GM19468 (cell line): Measurements from ENCODE around the gene BCL7B.
A peak's percentile ranks its signal among the peaks of the same experiment; 100 is the strongest.
"Not testable (repeated sequence)": the region's sequence is repeated elsewhere in the genome, so short reads cannot be mapped to it uniquely, and the experiment has no call there.

Experiments
- ATAC-seq: cut with Tn5 transposase; IDR thresholded peaks from one replicate; pipeline ENCODE4 v1.9.1; 2021; ENCODE audit warnings: mild to moderate bottlenecking, moderate library complexity, moderate number of reproducible peaks; ENCODE audit not compliant: unreplicated experiment; ENCODE audit errors: extremely low read depth

Gene BCL7B

DNA sequence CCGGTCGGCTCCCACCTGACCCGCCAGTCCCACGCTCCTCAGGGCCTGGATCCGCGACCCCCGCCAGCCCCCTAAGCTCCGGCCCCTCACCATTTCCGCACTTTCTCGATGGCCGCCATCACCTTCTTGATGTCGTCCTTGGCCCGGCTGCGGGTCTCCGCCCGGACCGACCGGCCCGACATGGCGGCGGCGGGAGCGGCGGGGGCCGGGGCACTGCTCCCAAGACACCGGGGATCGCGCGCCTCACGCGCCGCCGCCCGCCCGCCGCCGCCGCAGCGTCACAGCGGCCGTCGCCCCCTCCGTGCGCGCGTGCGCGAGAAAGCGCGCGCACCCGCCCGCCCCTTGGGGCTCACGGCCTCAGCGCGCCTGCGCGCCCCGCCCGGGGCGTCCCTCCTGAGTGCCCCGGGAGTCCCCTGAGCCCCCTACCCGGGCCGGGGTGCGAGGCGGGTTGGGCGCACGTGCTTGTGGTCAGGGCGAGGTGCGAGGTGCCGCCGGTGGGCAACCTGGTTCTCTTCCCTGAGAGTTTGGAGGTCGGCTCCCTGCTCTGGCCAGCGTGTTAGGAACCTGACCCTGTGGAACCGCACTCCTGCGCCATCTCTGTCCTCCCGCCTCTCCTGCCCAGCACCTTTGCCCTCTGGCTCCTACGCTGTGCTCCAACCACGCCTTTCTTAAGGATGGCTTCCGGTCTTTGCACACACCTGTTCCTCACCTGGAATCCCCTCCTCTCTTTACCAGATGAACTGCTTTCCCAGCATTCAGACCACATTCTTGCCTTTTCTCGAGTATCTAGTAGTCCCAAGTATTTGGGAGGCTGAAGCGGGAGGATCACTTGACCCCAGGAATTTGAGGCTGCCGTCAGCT lies at the start of gene BCL7B:
TSS of gene BCL7B (minus strand) at position 294 of the 861 bp plus-strand sequence. CDS start at position 182, 112 bp downstream.
- peak; percentile 4 for ATAC-seq

DNA sequence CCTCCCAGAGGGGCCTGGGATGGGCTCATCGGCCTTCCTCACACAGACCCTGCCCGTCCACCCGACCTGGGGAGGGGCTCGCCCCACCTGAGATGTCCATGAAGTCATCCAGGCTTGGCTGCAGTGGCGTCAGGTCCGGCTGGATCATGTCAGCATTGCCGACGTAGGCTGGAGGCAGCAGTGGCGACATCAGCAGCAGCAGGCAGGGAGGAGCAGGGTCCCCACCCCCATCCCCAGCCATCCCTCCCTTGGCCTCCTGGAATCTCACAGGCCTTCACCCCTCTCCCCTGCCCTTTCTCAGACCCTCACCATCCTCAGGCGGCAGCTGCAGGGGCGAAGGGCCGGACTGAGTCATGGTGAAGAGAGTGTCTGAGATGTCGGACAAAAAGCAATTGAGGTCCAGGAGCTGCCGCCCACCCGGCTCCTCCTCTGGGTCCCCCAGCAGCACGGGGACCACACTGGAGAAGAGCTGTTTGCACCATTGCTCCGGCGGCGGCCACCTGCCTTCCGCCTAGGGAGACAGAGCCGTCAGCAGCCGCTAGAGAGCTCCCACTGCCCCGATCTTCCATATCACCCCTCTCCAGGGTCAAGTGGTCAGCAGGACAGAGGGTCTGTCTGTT lies 48.2 kb upstream of the BCL7B start:
- ATAC-seq: no peak

- ATAC-seq: no peak
Measured at GRCh38 chr7:73602721-73603651, 45.5 kb upstream of the BCL7B start.

GRCh38 chr7:73599916-73600315 lies 42.4 kb upstream of the BCL7B start:
- no peak for ATAC-seq

GRCh38 chr7:73599151-73599882 lies 41.8 kb upstream of the BCL7B start:
- no peak for ATAC-seq

DNA sequence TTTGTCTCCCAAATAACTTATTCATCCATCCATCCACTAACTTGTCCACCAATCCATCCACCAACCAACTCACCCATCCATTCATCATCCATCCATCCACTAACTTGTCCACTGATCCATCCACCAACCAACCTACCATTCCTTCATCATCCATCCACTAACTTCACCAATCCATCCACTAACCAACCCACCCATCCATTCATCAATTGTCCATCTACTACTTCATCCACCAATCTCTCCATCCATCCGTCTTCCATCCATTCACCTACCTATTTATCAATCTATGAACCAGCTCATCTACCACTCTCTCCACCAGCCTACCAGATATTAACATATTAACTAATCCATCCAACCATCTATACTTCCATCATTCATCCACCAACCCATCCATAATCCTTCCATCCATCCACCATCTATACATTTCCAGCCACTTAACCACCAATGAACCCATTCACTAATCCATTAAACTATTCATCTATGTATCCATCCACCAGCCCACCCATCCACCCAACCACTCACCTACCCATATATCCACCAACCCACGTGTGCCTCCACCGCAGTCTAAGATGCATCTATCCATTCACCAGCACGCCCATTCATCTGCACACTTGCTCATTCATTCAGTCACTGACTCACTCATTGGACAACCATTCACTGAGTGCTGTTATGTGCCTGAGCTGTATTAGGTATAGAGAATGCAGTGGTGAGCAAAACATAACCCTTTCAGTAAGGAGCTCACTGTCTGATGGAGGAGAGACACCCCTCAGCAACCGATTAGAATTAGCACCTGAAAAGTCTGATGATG lies 40.7 kb upstream of the BCL7B start:
- no peak for ATAC-seq

DNA sequence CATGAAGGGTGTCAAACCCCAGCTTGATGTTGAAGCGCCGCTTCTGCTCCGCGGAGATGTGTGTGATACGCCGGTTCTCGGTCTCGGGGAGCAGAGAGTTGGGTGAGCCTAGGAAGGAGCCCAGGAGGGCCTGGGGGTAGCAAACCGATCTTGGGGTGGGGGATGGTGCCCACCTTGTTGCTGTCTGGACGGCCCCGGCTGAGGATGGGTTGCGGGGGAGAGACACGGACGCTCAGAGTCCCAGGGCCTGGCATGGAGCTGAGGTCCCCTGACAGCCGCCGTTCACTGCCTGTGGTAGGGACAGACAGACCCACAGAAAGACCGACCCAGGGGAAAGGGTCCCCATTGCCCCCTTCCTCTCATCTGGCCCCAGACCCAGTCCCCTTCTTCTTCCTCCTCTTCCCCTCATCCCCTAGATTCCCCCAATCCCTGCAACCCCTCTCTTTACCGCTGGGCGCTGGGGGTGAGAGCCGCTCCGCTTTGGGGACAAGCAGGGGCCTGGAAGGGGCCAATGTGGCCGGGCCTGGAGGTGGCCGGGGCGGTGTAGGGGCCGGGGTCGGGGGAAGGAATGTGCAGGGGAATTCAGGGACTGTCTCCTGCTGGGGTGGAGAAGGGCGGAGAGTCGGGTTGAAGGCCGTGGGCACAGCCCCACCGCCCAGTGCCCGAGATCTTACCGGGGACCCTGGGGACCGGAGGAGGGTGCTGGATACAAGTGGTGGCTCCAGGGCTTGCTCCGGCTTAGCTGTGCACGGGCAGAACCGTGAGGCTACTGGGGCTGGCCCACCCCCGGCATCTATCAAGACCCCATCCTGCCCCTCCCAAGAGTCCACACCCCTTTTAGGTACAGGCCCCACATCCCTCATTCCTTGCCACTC lies 38.9 kb upstream of the BCL7B start:
- ATAC-seq: no peak

- ATAC-seq: no peak
Measured at GRCh38 chr7:73595358-73595757, 37.9 kb upstream of the BCL7B start.

DNA sequence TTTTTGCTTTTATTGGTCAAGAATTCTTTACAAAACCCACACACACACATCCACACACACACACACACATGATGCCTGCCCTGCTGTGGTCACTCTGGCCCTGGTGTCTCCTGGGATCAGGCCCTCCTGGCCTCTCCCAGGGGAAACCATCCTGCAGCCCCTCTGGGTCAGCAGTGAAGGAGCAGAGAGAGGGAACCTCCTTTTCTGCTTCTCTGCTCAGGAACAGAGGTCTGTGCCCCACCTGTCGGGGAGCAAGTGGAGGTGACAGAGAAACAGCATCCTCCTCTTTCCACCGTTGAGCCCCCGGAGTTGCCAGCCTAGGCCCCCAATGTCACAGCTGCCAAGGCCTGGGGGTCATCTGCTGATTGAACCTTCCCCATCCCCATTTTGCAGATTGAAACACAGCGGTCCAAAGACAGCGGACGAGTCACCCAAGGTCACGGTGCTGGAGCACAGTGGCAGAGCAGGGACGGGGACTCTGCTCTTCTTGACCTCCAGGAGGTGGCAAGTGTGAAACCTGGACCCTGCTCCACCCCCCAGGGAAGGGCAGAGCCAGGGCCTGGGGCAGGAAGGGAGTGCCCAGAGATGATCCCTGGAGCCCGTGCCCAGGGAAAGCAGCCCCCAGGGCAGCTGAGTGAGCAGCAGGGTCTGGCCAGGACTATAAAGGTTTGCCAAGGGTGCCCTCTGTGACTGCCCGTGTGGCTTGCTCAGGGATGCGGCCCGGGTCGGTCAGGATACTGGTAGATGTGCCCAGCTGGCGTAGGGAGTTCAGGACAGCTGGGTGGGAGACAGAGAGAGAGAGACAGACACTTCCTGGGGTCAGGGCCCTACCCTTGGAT lies 35.9 kb upstream of the BCL7B start:
- ATAC-seq: no peak

DNA sequence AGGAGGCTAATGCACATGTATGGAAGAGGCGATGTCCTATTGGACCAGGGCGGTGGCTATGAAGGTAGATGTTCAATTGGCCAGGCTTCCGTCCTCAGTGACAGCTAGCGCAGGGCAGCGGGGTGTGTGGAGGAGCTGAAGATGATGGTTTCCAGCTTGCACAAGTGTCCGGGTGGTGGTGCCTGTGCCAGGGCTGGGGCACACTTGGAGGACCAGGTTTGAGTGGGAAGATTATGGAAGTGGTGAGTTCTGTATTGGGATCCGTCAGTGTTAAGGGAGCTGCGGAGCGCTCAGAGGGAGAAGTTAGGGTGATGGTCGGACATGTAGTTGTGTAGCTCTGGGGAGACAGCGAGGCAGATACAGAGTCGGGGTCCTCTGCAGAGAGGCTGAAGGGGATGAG lies 29.4 kb upstream of the BCL7B start:
- ATAC-seq: no peak

GRCh38 chr7:73585196-73585595 lies 27.7 kb upstream of the BCL7B start:
- no peak for ATAC-seq

GRCh38 chr7:73582664-73583202 lies 25.2 kb upstream of the BCL7B start:
- ATAC-seq: no peak

- not testable (repeated sequence) for ATAC-seq
Measured at GRCh38 chr7:73581006-73581405, 23.5 kb upstream of the BCL7B start.

- ATAC-seq: peak; percentile 94
Measured at GRCh38 chr7:73578342-73579128, 21.0 kb upstream of the BCL7B start, which contains the start of gene TBL2. TSS of gene TBL2 (minus strand) at chr7:73578579. CDS start at chr7:73578549, 30 bp downstream.

GRCh38 chr7:73577627-73578341 lies 20.3 kb upstream of the BCL7B start:
- ATAC-seq: no peak

GRCh38 chr7:73573791-73574190 lies 16.3 kb upstream of the BCL7B start:
- no peak for ATAC-seq
